Measurements from ENCODE around the gene MS4A6E. TPM values are rescaled to one million over a fixed set of nuclear protein-coding genes. Genes with fewer than 3 reads are reported as not detected.
"Not testable (repeated sequence)": the region's sequence is repeated elsewhere in the genome, so short reads cannot be mapped to it uniquely, and the experiment has no call there.

MS4A6E gene, protein sequence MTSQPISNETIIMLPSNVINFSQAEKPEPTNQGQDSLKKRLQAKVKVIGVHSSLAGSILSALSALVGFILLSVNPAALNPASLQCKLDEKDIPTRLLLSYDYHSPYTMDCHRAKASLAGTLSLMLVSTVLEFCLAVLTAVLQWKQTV
- total RNA-seq (2014; rRNA removed; shearing (Covaris generic)) = not detected in 2 replicates
- not detected in 2 replicates for polyA plus RNA-seq (2014; cell fraction: nucleus; rRNA removed)

DNA sequence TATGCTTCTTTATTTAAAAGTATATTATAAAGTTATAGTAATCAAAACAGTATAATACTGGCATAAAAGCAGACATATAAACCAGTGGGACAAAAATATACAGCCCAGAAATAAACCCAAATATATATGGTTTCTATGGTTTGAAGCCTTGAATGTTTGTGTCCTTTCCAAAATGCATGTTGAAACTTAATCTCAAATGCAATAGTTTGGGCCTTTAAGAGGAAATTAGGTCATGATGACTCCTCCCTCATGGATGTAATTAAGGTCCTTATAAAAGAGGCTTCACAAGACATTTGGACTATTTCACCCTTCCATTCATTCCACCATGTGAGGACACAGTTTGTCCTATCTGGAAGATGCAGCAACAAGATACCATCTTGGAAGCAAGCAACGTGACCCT, at the start of gene MS4A6E:
MS4A6E (plus strand) TSS at position 301 of the 400 bp plus-strand sequence. CDS start 7,641 bp downstream, outside the sequence.
- DNase-seq (ENCODE audit: extremely low read depth, low read depth) = no peak

DNA sequence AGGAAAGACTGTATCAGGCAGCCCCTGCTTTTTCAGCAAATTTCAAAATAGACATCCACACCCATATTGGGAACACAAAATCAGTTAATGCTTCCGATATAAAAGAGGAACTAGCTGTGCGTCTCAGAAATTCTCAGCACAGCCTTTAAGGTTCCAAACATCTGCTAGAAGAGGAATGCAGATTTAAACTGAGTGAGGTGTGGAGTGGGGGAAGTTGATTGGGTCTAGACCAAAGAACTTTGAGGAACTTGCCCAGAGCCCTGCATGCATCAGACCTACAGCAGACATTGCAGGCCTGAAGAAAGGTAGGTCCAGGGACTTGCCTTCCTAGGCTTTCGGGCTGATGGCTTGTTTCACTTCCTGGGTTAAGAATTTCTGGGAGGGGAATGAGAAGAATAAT, 46.6 kb upstream of the MS4A6E start, which contains the start of gene MS4A4A:
MS4A4A (plus strand) TSS at position 255 of the 400 bp plus-strand sequence; CDS start at position 265, 10 bp downstream.
- no peak for DNase-seq (ENCODE audit: extremely low read depth, low read depth)

DNA sequence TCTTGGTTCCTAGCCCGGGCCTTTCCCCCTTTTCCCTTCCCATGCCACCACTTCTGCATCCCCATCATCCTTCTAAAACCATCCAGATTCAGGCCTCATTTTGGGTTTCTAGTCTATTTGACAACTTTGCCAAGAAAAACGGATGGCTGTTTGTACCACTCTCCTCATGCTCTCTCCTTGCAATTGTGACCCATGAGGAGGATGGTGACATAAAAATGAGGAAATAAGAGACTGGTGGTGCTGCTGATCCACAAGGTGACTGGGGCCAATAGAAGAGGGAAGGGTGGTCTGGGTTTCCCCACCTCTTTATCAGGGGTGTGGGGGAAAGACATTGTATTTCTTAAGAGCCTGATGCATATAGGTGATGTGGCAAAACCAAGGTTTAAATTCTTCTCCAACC, 45.6 kb upstream of the MS4A6E start:
- no peak for DNase-seq (ENCODE audit: extremely low read depth, low read depth)

DNA sequence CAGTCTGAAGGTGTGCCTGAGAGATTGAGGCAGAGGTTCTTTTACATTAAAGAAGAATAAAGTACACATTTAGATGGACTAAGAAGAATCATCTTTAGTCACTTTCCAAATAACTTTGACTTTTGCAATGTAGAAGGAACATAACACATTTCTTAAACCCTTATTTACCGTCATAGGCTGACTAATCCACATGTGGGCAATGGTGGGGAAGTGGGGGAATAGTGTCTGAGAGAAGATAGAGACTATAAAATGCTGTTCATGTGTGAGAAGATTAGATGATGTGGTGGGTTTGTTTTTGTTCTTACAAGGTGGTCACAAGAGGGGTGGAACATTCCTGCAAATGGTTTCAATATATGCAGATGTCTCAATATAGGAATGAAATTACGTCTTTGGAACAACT, 44.8 kb upstream of the MS4A6E start:
- no peak for DNase-seq (ENCODE audit: extremely low read depth, low read depth)

DNA sequence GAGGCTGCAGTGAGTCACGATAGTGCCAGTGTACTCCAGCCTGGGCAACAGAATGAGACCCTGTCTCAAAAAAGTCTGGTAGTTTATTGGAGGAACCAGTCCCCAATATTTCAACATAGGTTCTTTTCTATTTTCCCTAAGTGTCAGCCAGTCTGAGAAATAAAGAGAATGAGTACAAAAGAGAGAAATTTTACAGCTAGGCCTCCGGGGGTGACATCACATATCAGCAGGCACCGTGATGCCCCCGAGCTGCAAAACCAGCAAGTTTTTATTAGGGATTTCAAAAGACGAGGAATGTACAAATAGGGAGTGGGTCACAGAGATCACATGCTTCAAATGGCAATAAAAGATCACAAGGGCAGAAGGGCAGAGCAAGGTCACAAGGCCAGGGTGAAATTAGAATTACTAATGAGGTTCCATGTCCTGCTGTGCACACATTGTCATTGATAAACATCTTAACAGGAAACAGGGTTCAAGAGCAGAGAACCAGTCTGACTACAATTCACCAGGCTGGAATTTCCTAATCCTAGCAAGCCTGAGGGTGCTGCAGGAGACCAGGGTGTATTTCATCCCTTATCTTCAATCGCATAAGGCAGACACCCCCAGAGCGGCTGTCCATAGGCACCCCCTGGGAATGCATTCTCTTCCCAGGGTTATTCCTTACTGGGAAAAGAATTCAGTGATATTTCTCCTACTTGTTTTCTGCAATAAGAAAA, 41.5 kb upstream of the MS4A6E start:
- DNase-seq (ENCODE audit: extremely low read depth, low read depth) = not testable (repeated sequence)

DNA sequence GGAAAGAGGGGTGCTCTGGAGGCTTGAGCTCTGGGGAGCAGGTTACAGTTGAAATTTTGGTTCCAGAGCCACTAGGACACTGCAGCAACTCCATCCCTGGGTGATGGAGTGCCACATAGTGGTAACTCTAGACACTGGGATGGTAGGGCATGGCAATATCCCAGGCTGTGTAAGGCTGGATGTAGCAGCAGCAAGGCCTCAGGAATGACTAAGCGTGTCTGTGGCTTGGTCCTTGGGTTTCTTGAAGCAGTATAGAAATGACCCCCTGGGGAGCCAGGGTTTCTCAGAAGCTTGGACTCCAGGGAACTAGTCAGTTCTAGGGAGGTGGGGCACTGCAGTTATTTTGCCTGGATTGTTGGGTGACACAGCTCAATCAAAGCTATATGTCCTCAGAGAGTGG, 38.5 kb upstream of the MS4A6E start:
- DNase-seq (ENCODE audit: extremely low read depth, low read depth) = no peak

DNA sequence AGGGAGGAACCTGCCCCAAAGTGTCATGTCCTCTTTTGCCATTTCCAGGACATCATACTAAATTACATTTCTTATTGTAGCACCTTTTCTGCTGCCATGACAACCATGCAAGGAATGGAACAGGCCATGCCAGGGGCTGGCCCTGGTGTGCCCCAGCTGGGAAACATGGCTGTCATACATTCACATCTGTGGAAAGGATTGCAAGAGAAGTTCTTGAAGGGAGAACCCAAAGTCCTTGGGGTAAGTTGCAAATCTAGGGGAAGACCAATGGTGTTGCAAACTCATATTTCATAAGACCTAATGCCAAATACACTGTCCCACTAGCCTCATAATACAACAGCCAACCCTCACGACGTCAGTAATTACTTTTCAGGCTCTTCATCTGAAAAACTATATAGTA, 34.9 kb upstream of the MS4A6E start:
- DNase-seq (ENCODE audit: extremely low read depth, low read depth) = no peak

DNA sequence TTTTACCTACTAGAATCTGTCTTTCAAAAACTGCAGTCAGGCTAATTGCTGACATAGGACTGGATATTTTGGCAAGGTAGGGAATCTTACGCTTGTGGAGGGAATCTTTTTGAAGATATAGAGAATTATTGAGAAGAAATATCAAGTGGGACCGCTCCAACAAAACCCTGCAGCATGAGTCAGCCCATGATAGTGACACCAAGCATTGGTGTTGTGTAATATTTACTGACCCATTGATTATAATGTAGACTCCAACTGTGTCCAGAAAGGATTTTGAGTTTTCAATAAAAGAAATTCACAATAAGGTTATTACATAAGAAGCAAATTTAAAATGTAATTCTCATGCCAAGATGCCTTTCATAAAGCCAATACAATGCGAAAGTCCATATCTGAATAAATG, 25.9 kb upstream of the MS4A6E start:
- no peak for DNase-seq (ENCODE audit: extremely low read depth, low read depth)

DNA sequence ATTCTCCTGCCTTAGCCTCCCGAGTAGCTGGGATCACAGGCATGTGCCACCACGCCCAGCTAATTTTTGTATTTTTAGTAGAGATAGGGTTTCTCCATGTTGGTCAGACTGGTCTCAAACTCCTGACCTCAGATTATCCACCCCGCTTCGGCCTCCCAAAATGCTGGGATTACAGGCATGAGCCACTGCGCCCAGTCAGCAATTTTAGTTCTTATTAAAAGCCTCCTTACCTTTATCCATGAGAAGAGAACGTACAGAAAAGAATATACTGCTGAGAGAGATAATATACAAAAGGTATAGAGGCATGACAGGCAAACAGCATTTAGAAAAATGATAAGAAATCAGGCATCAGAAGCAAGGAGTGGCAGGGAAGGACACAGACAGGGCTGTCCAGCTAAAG, 25.2 kb upstream of the MS4A6E start:
- DNase-seq (ENCODE audit: extremely low read depth, low read depth) = not testable (repeated sequence)

DNA sequence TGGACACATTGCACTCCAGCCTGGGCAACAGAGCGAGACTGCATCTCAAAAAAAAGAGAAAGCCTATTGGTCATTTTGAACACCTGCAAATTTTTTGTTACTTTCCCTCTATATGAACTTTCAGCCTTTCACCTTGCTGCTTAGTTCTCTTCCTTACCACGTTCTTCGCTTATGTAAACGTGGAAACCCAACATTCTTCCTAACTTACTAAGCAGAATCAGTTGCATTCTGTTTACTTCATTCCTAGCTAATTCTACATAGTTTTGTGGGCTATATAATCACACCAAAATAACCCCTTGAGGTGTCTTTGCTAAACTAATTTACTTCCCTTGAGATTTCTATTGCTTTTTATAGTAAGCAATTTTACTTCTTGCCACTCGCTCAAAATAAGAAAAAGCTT, 23.4 kb upstream of the MS4A6E start:
- no peak for DNase-seq (ENCODE audit: extremely low read depth, low read depth)

DNA sequence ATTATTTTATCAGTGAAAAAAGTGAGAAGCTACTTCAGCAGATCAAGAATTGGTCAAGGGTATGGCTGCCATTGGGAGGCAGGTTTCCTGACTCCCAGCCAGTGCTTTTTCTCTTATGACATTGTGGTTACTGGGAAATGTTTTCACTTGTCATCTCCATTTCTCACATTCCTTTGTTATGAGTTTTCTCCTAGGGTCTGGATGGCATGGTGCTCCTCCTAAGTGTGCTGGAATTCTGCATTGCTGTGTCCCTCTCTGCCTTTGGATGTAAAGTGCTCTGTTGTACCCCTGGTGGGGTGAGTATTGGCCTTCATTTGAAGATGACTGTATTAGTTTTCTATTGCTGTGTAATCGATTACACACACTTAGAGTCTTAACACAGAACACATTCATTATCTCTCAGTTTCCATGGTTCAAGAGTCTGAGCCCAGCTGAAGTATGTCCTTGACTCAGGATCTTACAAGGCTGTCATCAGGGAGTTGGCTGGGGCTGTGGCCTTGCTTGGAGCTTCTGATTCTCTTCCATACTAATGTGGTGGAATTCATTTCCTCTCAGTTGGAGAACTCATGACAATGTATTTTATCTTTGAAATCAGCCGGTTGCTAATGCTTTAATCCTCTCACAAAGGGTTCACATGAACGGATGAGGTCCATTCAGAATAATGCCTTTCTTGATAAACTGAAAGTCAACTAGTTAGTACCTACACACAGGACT, 21.0 kb upstream of the MS4A6E start:
- no peak for DNase-seq (ENCODE audit: extremely low read depth, low read depth)

DNA sequence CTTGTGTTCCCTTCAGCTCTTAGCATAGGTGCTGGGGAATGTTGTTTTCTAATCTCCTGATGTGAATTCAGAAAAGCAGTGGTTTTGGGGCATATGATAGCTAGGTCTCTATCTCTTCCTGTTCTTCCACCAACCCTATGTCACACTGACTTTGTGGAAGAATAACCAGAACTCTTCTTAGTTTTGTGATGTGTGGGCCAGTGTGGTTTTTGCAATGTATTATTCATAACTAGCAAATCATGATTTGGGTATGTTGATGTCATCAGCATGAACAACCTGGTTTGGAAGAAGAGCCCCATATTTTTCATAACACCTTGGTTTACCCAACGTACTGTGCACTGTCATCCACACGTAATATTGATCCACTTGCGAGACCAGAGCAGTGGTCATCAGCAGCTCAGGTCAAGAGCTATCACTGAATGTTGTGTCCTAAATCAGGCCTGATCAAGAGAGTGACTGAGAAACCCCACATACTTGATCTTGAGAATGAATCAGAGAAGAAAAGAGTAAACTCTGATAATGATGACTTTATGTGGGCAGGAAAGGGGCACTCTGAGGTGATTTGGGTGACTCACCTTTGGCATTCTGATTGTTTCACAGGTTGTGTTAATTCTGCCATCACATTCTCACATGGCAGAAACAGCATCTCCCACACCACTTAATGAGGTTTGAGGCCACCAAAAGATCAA, 19.4 kb upstream of the MS4A6E start:
- no peak for DNase-seq (ENCODE audit: extremely low read depth, low read depth)

DNA sequence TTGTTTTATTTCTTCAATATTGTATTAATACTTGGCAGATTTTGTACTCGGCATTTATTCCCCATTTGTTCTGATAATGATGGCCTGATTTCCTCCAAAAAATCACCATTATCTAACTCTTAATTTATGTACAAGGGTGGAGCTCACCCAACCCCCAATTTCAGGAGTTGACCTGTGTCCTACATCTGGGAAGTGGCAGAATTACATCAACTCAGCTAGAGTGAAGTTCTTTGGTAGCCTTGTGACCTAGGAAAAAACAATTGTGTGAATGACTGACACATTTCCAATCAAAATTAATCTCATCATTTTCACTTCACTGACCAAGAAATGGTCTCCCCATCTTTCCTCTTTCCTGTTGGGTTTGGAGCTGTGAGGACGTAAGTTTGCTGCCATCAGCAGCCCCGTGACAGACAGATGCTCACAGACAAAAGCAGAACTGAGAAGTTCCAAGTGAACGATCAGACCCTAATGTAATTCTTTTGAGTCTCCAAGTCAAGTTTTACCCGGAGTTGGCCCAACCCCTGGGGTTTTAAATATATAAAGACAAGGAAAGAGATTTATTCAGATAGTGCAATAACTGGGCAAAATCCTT, 16.6 kb upstream of the MS4A6E start:
- DNase-seq (ENCODE audit: extremely low read depth, low read depth) = no peak

DNA sequence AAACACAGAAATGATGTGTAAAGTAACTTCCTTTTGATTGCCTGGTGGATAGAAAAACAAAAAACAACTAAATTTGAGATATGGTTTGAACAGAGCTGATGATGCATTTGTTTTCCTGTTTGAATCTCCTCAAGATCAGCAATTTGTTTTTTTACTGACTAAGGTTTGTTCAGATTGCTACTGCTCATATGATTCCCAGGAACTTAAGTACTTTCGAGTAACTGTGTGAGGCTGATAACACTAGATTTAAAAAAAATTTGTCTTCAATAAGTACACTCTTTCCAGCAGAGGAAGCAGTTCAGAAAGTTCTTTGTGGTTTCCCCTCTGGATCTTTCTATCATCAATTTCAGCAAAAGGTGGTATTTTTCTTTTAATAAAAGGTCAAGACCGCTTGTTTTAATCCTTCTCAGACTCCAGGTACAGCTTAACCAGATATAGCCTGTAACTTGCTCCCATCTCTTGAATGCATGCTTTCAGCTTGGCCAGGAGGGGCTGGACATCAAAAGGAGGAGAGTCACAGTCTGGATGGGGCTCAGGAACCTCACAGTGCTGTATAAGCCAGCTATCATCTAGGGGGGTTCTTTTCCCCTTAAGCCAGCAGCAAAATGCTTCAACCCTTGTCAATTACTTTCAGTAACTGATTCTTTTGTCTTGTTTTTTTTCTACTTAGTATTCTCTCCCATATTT, 12.3 kb upstream of the MS4A6E start:
- no peak for DNase-seq (ENCODE audit: extremely low read depth, low read depth)

DNA sequence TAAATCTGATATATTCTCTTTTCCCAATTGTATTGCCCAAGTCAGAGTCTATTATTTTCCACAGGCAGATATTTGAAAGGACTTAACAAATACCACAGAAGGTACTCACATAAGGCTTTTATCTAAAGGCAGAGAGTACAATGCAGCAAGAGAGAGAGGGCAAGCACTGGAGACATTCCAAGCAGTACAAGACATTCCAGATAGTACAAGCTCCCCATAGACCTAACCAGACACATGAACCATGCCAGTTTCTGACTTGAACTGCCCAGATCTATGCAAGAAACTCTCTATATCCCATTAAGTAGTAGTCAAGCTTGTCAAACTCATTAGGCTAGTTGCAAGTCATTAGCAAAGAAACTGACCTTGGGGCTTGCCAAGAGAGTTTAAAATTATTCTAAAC, 11.2 kb upstream of the MS4A6E start:
- DNase-seq (ENCODE audit: extremely low read depth, low read depth) = no peak

DNA sequence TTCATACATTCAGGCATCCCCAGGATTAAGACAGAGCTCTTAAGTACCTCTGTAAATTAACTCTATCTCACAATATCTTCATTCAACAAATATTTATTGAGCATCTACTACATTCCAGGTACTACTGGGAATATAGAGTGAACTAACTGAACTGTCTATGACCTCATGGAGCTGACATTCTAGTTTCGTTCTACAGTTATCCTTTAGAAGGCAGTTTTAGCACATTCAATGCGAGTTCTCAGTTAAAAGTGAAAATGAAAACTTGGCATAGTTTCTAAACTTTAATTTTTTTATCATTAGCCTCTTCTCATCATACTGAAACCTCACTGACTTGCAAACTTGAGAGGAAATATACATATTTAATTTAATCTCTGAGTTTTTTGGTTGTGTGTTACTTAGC, 10.7 kb upstream of the MS4A6E start:
- no peak for DNase-seq (ENCODE audit: extremely low read depth, low read depth)

DNA sequence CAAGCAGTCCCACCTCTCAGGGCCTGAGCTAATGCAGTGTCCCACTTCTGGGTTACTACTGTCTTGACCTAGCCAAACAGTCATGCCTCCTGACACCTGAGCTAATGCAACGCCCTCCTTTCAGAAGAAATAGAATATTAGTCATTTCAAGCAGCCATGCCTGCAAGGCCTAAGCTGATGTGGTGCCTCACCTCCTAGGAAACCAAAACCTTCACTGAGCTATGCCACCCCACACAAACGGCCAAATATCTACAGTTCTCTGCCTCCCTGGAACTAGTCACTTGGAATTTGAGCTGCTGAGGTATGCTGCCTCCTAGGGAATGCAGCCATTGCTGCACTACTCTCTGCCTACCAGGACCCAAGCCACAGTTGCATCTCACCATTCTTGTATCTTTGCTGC, 8.3 kb upstream of the MS4A6E start:
- DNase-seq (ENCODE audit: extremely low read depth, low read depth) = no peak

DNA sequence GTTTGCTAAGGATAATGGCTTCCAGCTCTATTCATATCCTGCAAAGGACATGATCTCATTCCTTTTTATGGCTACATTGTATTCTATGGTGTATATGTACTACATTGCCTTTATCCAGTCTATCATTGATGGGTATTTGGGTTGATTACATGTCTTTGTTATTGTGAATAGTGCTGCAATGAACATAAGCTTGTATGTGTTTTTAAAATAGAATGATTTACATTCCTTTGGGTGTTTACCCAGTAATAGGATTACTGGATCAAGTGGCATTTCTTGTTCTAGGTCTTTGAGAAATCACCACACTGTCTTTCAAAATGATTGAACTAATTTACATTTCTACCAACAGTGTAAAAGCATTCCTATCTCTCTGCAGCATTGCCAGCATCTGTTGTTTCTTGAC, 6.0 kb upstream of the MS4A6E start:
- DNase-seq (ENCODE audit: extremely low read depth, low read depth) = no peak

DNA sequence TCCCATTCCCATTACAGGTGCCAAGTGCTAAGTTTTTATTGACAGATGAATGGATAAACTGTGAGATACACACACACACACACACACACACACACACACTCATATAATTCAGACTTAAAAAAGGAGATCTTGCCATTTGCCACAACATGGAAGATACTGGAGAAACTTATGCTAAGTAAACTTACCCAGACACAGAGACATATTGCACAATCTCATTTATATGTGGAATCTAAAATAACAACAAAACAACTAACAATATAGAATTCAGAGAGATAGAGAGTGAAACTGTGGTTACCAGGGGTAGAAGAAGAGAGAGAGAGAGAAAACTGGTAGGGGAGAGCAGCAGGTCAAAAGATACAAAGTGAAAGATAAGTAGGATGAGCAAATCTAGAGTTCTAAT, 1.4 kb downstream of the MS4A6E start:
- DNase-seq (ENCODE audit: extremely low read depth, low read depth) = no peak

DNA sequence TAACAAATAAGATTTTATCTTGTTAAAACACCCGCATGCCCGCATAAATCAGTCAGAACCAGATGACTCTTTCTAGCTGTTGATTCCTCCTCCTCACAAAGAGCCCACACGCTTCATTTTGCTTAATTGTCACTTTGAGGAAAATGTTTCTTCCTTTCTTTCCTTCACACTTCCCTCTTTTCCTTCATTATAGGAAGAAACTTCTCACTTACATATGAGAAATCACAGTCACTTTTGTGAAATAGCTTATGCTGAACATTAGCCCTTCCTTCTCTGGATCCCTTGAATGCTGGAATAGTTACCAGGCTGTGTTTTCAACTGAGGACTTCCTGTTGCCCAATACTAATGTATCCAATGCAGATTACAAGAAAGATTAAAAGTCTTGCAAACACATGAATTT, 5.8 kb downstream of the MS4A6E start:
- no peak for DNase-seq (ENCODE audit: extremely low read depth, low read depth)
